Thymus (tissue), 11 donors: Measurements from ENCODE around the gene PDS5B. TPM values are rescaled to one million over a fixed set of nuclear protein-coding genes. Genes with fewer than 3 reads are reported as not detected.
"Not testable (repeated sequence)": the region's sequence is repeated elsewhere in the genome, so short reads cannot be mapped to it uniquely, and the experiment has no call there.

ENCODE experiments used
- DNase-seq, 9 donors: peaks; one replicate each; pipeline ENCODE4 v3.0.0-alpha.2; 2013; ENCODE audit warnings: low spot score in 9 of 9, low read depth in 6 of 9, missing footprints in 1 of 9
- H3K27ac ChIP-seq, 2 donors: one replicate each; pipeline ENCODE4 v1.5.1; 2013; ENCODE audit warnings: control low read depth in 1 of 2, low read depth in 1 of 2, low read length in 1 of 2, mild to moderate bottlenecking in 1 of 2, moderate library complexity in 1 of 2
- H3K27me3 ChIP-seq, 2 donors: one replicate each; pipeline ENCODE4 v1.5.1; 2013; ENCODE audit warnings: low read length in 1 of 2; ENCODE audit not compliant: control insufficient read depth in 2 of 2, insufficient read depth in 1 of 2
- H3K36me3 ChIP-seq, 2 donors: one replicate each; pipeline ENCODE4 v1.5.1; 2013; ENCODE audit warnings: low read length in 1 of 2, mild to moderate bottlenecking in 1 of 2, moderate library complexity in 1 of 2; ENCODE audit not compliant: control insufficient read depth in 2 of 2, insufficient read depth in 2 of 2
- H3K4me1 ChIP-seq, 2 donors: one replicate each; pipeline ENCODE4 v1.5.1; 2013; ENCODE audit warnings: low read length in 2 of 2; ENCODE audit not compliant: control insufficient read depth in 2 of 2, insufficient read depth in 2 of 2
- H3K4me3 ChIP-seq, 2 donors: one replicate each; pipeline ENCODE4 v1.5.1; 2013; ENCODE audit warnings: low read length in 2 of 2, control low read depth in 1 of 2, mild to moderate bottlenecking in 1 of 2
- H3K9me3 ChIP-seq, 2 donors: one replicate each; pipeline ENCODE4 v1.5.1; 2013; ENCODE audit warnings: low read length in 1 of 2, mild to moderate bottlenecking in 1 of 2; ENCODE audit not compliant: control insufficient read depth in 2 of 2, insufficient read depth in 1 of 2
- WGBS: extraction: QIAGEN DNeasy Blood & Tissue Kit; methylation state at CpG from one replicate; pipeline ENCODE4 v1.1.7; 2013; 5-methylcytosine and 5-hydroxymethylcytosine counted together
- polyA plus RNA-seq: library from polyadenylated mRNA; stranded (reverse); fragments of 200-250 nt; gene quantifications from one replicate; pipeline ENCODE4 v1.2.3, GENCODE V29; 2013
- total RNA-seq: library from RNA; stranded (reverse); fragments of 120-200 nt; gene quantifications from one replicate; pipeline ENCODE4 v1.2.4, GENCODE V29; 2013
- donor health status: healthy.

The PDS5B gene
- total and polyA plus RNA-seq, 2 donors, result 12.8 to 37.2 TPM

- WGBS, result 93% methylated on average over 2 of the region's 2 CpGs
- Histone ChIP-seq H3K27me3 (no peaks in the 10 kb centered on the region), H3K36me3 (peaks cover 10 to 22% of the 10 kb centered on the region in 2 donors), H3K9me3 (peaks cover 7 to 15% of the 10 kb centered on the region in 2 donors), H3K27ac (no peak overlapping the region), H3K4me1 (no peaks in the 10 kb centered on the region), H3K4me3 (no peak overlapping the region)
- DNase-seq, result no peak
Observed at GRCh38 chr13:32720026-32720425, 133.8 kb downstream of the PDS5B start.

- Histone ChIP-seq H3K9me3 (peaks cover 3 to 10% of the 10 kb centered on the region in 2 donors), H3K36me3 (peaks cover 8 to 15% of the 10 kb centered on the region in 2 donors)
- not testable (repeated sequence) for H3K27me3 ChIP-seq, H3K4me1 ChIP-seq, H3K27ac ChIP-seq, H3K4me3 ChIP-seq, DNase-seq
- WGBS, result 99% methylated on average over 56 of the region's 58 CpGs
Observed at GRCh38 chr13:32721131-32722034, 135.1 kb downstream of the PDS5B start.

GRCh38 chr13:32722340-32722739 lies 136.1 kb downstream of the PDS5B start:
- DNase-seq, result no peak
- peaks cover 8 to 14% of the 10 kb centered on the region in 2 donors for H3K36me3 ChIP-seq
- H3K27me3 ChIP-seq, result no peaks in the 10 kb centered on the region
- 96% methylated on average over 2 of the region's 2 CpGs for WGBS
- H3K4me1 ChIP-seq, result no peaks in the 10 kb centered on the region
- no peak overlapping the region for H3K4me3 ChIP-seq
- peaks cover 3 to 10% of the 10 kb centered on the region in 2 donors for H3K9me3 ChIP-seq
- H3K27ac ChIP-seq, result no peak overlapping the region

GRCh38 chr13:32723987-32724386 lies 137.7 kb downstream of the PDS5B start:
- Histone ChIP-seq H3K9me3 (peaks cover 3 to 10% of the 10 kb centered on the region in 2 donors), H3K4me3 (no peak overlapping the region), H3K4me1 (no peaks in the 10 kb centered on the region), H3K27ac (no peak overlapping the region), H3K36me3 (peaks cover 8 to 14% of the 10 kb centered on the region in 2 donors), H3K27me3 (no peaks in the 10 kb centered on the region)
- WGBS, result 97% methylated on average over 3 of the region's 3 CpGs
- DNase-seq, result no peak

- Histone ChIP-seq H3K27ac (no peak overlapping the region), H3K36me3 (peaks cover 0 to under 1% of the 10 kb centered on the region in 2 donors), H3K4me3 (no peak overlapping the region), H3K27me3 (no peaks in the 10 kb centered on the region), H3K9me3 (peaks cover under 1 to 2% of the 10 kb centered on the region in 2 donors), H3K4me1 (no peaks in the 10 kb centered on the region)
- WGBS, result 99% methylated on average over 4 of the region's 4 CpGs
- no peak for DNase-seq
Observed at GRCh38 chr13:32726374-32727037, 140.3 kb downstream of the PDS5B start.

- 96% methylated on average over 3 of the region's 3 CpGs for WGBS
- no peak overlapping the region for H3K27ac ChIP-seq
- no peaks in the 10 kb centered on the region for H3K4me1 ChIP-seq
- no peaks in the 10 kb centered on the region for H3K27me3 ChIP-seq
- DNase-seq, result no peak
- no peaks in the 10 kb centered on the region for H3K9me3 ChIP-seq
- no peak overlapping the region for H3K4me3 ChIP-seq
- H3K36me3 ChIP-seq, result peaks cover 0 to 2% of the 10 kb centered on the region in 2 donors
Observed at GRCh38 chr13:32728327-32728726, 142.1 kb downstream of the PDS5B start.

GRCh38 chr13:32729097-32729496 lies 142.8 kb downstream of the PDS5B start:
- not testable (repeated sequence) for H3K27me3 ChIP-seq, H3K4me3 ChIP-seq, H3K36me3 ChIP-seq, H3K4me1 ChIP-seq, DNase-seq, H3K27ac ChIP-seq, H3K9me3 ChIP-seq

- H3K27ac ChIP-seq, result no peak overlapping the region
Observed at GRCh38 chr13:32731074-32731473, 144.8 kb downstream of the PDS5B start.

GRCh38 chr13:32731576-32731975 lies 145.3 kb downstream of the PDS5B start:
- no peaks in the 10 kb centered on the region for H3K9me3 ChIP-seq
- H3K27me3 ChIP-seq, result no peaks in the 10 kb centered on the region
- peaks cover 0 to under 1% of the 10 kb centered on the region in 2 donors for H3K4me1 ChIP-seq
- peak in 1 of 9 donors; percentile 9 for DNase-seq
- H3K27ac ChIP-seq, result no peak overlapping the region
- no peak overlapping the region for H3K4me3 ChIP-seq
- WGBS, result 85% methylated on average over 2 of the region's 2 CpGs
- H3K36me3 ChIP-seq, result peaks cover 0 to 6% of the 10 kb centered on the region in 2 donors

More at GRCh38 chr13:32731074-32731473, 144.8 kb downstream of the PDS5B start:
- H3K36me3 ChIP-seq, result peaks cover 0 to 6% of the 10 kb centered on the region in 2 donors
- H3K4me1 ChIP-seq, result no peaks in the 10 kb centered on the region
- H3K4me3 ChIP-seq, result no peak overlapping the region
- H3K27me3 ChIP-seq, result no peaks in the 10 kb centered on the region
- no peak for DNase-seq
- H3K9me3 ChIP-seq, result no peaks in the 10 kb centered on the region
- WGBS, result 90% methylated on average over 3 of the region's 3 CpGs
